ENCODE results near the gene FNBP1L.

- no peak for TF ChIP-seq POLR2A (IDR thresholded peaks at IDR 0.05; ENCODE audit: low read depth, low read length)
- TF ChIP-seq TAF1 (IDR thresholded peaks at IDR 0.05; ENCODE audit: borderline replicate concordance, low read depth, low read length): no peak
- TF ChIP-seq POLR2AphosphoS5 (IDR thresholded peaks at IDR 0.05; ENCODE audit: low read depth, low read length): no peak
Observed at GRCh38 chr1:93595743-93596142, 147.8 kb downstream of the FNBP1L start.

Measured in GM12892 (cell line).